ENCODE results near the gene LRSAM1.

Gene LRSAM1

DNA sequence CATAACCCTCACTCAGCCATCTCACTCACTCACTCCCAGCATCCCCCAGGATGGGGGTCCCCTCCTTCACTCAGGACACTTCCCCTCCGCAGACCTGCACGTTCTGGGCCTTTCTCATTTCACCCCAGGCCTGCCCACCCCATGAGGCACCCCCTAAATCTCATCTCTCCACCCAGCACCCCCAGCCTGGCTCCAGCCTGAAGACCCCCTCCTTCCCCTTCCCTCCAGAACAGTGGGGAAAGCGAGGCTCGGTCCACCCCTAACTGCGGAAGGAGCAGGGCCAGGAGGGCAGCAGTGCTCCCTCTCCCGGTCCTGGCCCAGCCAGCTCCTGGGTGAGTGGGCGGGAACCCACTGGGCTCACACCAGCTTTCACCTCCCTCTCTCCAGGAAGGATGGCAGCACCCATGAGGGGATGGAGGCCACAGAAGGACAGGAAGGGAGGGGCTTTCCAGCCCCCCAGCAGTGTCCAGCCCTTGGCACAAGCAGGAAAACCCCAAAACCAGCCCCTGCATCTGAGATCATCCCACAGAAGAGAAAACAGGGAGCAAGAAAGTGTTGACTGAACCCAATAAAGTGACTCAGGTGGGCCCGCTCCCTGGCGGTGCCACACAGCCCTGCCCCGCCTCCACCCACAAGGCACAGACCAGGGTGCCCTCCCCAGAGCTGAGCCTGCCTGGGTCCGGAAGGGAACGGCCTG is 55.0 kb downstream of the LRSAM1 start:
- Histone ChIP-seq H3K18ac (ENCODE audit: low read length) (no peak overlapping the region), H3K4me3 (ENCODE audit: low read length in 2 of 2) (no peak overlapping the region), H3K4ac (ENCODE audit: low read length) (no peak overlapping the region), H2BK5ac (ENCODE audit: low read length) (no peak overlapping the region), H3K36me3 (replicated peaks in 1 of 2; ENCODE audit: control insufficient read depth in 2 of 2, insufficient read depth in 2 of 2, low read length in 2 of 2) (peaks cover 6 to 29% of the 10 kb centered on the region in 2 donors), H2BK120ac (ENCODE audit: low read depth, low read length) (no peak overlapping the region), H3K27ac (replicated peaks; ENCODE audit: low read length) (no peak overlapping the region), H3K79me1 (ENCODE audit: low read depth, low read length) (no peaks in the 10 kb centered on the region), H3K27me3 (ENCODE audit: control insufficient read depth in 3 of 3, insufficient read depth in 3 of 3, low read depth in 1 of 3, low read length in 3 of 3) (no peaks in the 10 kb centered on the region), H3K4me2 (ENCODE audit: insufficient read depth, low read length, poor library complexity, severe bottlenecking) (no peak overlapping the region), H3K23ac (ENCODE audit: low read depth, low read length, poor library complexity) (peak overlapping the region; percentile 29), H2AK5ac (ENCODE audit: low read depth, low read length) (no peak overlapping the region), H3K14ac (ENCODE audit: low read length) (peak overlapping the region; percentile 8), H4K91ac (ENCODE audit: low read depth, low read length, poor library complexity) (peak overlapping the region; percentile 79), H2BK12ac (ENCODE audit: low read length) (no peak overlapping the region), H3K9ac (ENCODE audit: low read depth, low read length, poor library complexity) (no peak overlapping the region), H4K8ac (ENCODE audit: low read depth, low read length) (peak overlapping the region; percentile 43), H2BK15ac (ENCODE audit: low read length) (peak overlapping the region; percentile 37), H3K9me3 (replicated peaks in 1 of 2; ENCODE audit: control insufficient read depth in 2 of 2, insufficient read depth in 1 of 2, low read depth in 1 of 2, low read length in 2 of 2) (no peaks in the 10 kb centered on the region), H2AFZ (ENCODE audit: low read length) (no peak overlapping the region), H3K4me1 (ENCODE audit: control insufficient read depth in 2 of 2, insufficient read depth in 1 of 2, low read depth in 1 of 2, low read length in 2 of 2) (no peaks in the 10 kb centered on the region)
- no CpG with 5 or more reads among the region's 12 CpGs for WGBS, 2 donors (ENCODE audit: extremely low coverage in 2 of 2, insufficient read length in 2 of 2, insufficient replicate concordance in 1 of 2)
- no peak for DNase-seq (ENCODE audit: low spot score)

DNA sequence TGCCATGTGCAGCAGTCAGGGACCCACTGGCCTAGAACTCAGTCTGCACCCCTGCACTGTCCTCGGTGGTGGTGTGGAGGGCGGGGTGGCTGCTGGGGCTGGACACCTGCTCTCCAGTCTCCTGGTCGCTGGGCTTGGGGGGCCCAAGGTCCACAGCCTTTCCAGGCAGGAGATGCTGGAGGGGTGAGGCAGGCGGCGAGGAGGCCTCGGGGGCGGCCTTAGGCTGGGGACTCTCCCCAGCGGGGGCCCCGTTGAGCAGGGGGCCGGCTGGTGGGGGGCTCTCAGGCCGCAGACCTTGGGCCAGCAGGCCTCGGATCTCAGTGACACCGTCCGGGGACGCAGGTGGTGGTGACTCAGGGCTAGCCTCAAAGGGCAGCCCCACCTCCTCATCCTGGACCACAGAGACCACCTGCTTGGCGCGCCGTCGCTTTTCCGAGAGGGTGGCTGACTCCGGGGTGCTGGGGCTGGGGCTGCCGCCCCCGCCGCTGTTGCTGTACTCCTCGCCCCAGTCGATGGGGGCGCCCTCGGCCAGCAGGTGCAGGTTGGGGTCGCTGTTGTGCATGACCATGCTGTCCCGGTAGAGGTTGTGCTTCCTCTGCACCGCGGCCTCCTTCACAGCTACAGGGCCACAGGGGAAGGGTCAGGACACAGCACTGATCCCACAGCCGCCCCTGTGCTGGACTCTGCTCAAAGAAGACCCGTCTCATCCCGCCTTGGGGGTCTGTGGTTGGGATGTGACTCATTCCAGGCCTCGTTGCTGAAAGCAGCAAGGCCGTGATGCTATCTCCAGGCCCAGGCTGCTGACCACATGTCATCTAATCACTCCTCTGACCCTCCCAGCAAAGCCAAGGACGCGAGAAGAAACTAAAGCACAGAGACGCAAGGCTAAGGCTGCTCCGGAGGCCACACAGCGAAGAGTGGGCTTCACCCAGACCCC is 55.8 kb downstream of the LRSAM1 start:
- no peak overlapping the region for H3K4me2 ChIP-seq (ENCODE audit: insufficient read depth, low read length, poor library complexity, severe bottlenecking)

DNA sequence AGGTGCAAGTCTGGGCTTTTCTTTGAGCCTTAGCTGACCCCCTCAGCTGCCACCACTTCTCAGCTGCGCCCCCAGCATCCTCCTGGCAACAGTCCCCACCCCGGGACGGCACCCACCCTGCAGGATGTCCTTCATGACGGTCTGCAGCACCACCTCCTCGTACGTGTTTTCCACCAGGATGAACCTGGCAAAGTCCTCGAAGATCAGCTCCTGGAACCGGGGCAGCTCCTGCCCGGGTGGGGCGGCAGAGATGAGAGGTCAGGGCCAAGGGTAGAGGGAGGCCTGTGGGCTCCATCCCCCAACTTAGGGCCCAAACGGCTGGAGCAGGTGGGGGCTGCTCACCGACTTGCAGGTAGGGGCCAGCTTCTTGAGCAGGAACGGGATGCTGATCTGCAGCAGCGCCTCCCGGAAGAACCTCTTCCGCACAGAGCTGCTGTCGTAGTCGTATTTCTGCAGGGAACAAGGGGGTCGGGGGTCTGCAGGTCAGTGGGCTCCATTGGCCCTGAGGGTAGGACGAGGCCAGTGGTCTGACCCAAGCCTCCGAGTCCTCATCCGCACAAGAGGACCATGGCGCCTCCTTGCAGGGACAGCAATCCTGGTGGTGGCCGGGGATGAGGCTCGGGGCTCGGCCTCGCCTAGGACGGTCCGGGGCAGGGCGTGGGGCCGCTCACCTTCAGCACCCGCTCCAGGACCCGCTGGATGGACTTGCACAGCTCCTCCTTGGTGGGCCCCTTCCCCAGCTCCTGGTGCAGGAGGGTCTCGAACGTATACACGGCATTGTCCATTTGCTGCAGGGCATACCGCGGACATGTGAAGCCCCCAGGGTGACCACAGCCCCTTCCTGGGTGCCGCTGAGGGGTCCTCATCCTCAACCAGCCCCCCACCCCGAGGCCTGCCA is 56.7 kb downstream of the LRSAM1 start:
- Histone ChIP-seq H3K23ac (ENCODE audit: low read depth, low read length, poor library complexity) (peak overlapping the region; percentile 49), H3K4me1 (ENCODE audit: control insufficient read depth in 2 of 2, insufficient read depth in 1 of 2, low read depth in 1 of 2, low read length in 2 of 2) (no peaks in the 10 kb centered on the region), H3K9me3 (replicated peaks in 1 of 2; ENCODE audit: control insufficient read depth in 2 of 2, insufficient read depth in 1 of 2, low read depth in 1 of 2, low read length in 2 of 2) (no peaks in the 10 kb centered on the region), H3K9ac (ENCODE audit: low read depth, low read length, poor library complexity) (no peak overlapping the region), H2BK5ac (ENCODE audit: low read length) (no peak overlapping the region), H2AFZ (ENCODE audit: low read length) (no peak overlapping the region), H2AK5ac (ENCODE audit: low read depth, low read length) (no peak overlapping the region), H2BK120ac (ENCODE audit: low read depth, low read length) (no peak overlapping the region), H3K79me1 (ENCODE audit: low read depth, low read length) (no peaks in the 10 kb centered on the region), H3K36me3 (replicated peaks in 1 of 2; ENCODE audit: control insufficient read depth in 2 of 2, insufficient read depth in 2 of 2, low read length in 2 of 2) (peaks cover 6 to 36% of the 10 kb centered on the region in 2 donors), H3K27me3 (ENCODE audit: control insufficient read depth in 3 of 3, insufficient read depth in 3 of 3, low read depth in 1 of 3, low read length in 3 of 3) (no peaks in the 10 kb centered on the region), H4K8ac (ENCODE audit: low read depth, low read length) (no peak overlapping the region), H3K27ac (replicated peaks; ENCODE audit: low read length) (no peak overlapping the region), H3K18ac (ENCODE audit: low read length) (peak overlapping the region; percentile 38), H3K4me3 (ENCODE audit: low read length in 2 of 2) (no peak overlapping the region), H3K14ac (ENCODE audit: low read length) (no peak overlapping the region), H3K4ac (ENCODE audit: low read length) (no peak overlapping the region), H4K91ac (ENCODE audit: low read depth, low read length, poor library complexity) (no peak overlapping the region), H2BK12ac (ENCODE audit: low read length) (no peak overlapping the region), H3K4me2 (ENCODE audit: insufficient read depth, low read length, poor library complexity, severe bottlenecking) (no peak overlapping the region), H2BK15ac (ENCODE audit: low read length) (no peak overlapping the region)
- DNase-seq (ENCODE audit: low spot score) = no peak
- no CpG with 5 or more reads among the region's 40 CpGs for WGBS, 2 donors (ENCODE audit: extremely low coverage in 2 of 2, insufficient read length in 2 of 2, insufficient replicate concordance in 1 of 2)

More for the DNA sequence above, 55.8 kb downstream of the LRSAM1 start:
- Histone ChIP-seq H3K4me3 (ENCODE audit: low read length in 2 of 2) (no peak overlapping the region), H2BK5ac (ENCODE audit: low read length) (no peak overlapping the region), H3K18ac (ENCODE audit: low read length) (peak overlapping the region; percentile 38), H3K4ac (ENCODE audit: low read length) (no peak overlapping the region), H3K9ac (ENCODE audit: low read depth, low read length, poor library complexity) (no peak overlapping the region), H4K8ac (ENCODE audit: low read depth, low read length) (peak overlapping the region; percentile 43), H3K27me3 (ENCODE audit: control insufficient read depth in 3 of 3, insufficient read depth in 3 of 3, low read depth in 1 of 3, low read length in 3 of 3) (no peaks in the 10 kb centered on the region), H3K9me3 (replicated peaks in 1 of 2; ENCODE audit: control insufficient read depth in 2 of 2, insufficient read depth in 1 of 2, low read depth in 1 of 2, low read length in 2 of 2) (no peaks in the 10 kb centered on the region), H3K23ac (ENCODE audit: low read depth, low read length, poor library complexity) (no peak overlapping the region), H3K4me1 (ENCODE audit: control insufficient read depth in 2 of 2, insufficient read depth in 1 of 2, low read depth in 1 of 2, low read length in 2 of 2) (no peaks in the 10 kb centered on the region), H3K27ac (replicated peaks; ENCODE audit: low read length) (no peak overlapping the region), H2AFZ (ENCODE audit: low read length) (no peak overlapping the region), H2BK120ac (ENCODE audit: low read depth, low read length) (no peak overlapping the region), H2BK15ac (ENCODE audit: low read length) (peak overlapping the region; percentile 37), H3K14ac (ENCODE audit: low read length) (peak overlapping the region; percentile 8), H4K91ac (ENCODE audit: low read depth, low read length, poor library complexity) (peak overlapping the region; percentile 79), H3K36me3 (replicated peaks in 1 of 2; ENCODE audit: control insufficient read depth in 2 of 2, insufficient read depth in 2 of 2, low read length in 2 of 2) (peaks cover 6 to 29% of the 10 kb centered on the region in 2 donors), H2BK12ac (ENCODE audit: low read length) (no peak overlapping the region), H3K79me1 (ENCODE audit: low read depth, low read length) (no peaks in the 10 kb centered on the region), H2AK5ac (ENCODE audit: low read depth, low read length) (no peak overlapping the region)
- no CpG with 5 or more reads among the region's 42 CpGs for WGBS, 2 donors (ENCODE audit: extremely low coverage in 2 of 2, insufficient read length in 2 of 2, insufficient replicate concordance in 1 of 2)
- no peak for DNase-seq (ENCODE audit: low spot score)

All from neuronal stem cell (in vitro differentiated cells).